Activated naive CD8-positive, alpha-beta T cell treated with anti-CD3 and anti-CD28 coated beads for 36 hours (primary cell): Measurements from ENCODE around the gene CRYGC. TPM values are rescaled to one million over a fixed set of nuclear protein-coding genes. Genes with fewer than 3 reads are reported as not detected.
A peak's percentile ranks its signal among the peaks of the same experiment; 100 is the strongest.
"Not testable (repeated sequence)": the region's sequence is repeated elsewhere in the genome, so short reads cannot be mapped to it uniquely, and the experiment has no call there.

Experiments
- DNase-seq: peaks from one replicate; pipeline ENCODE4 v3.0.0; 2021
- H3K27ac Mint-ChIP-seq: one replicate; pipeline ENCODE4 v1.8.0; 2022; ENCODE audit warnings: mild to moderate bottlenecking, moderate library complexity, mixed read lengths
- H3K27me3 Mint-ChIP-seq: one replicate; pipeline ENCODE4 v1.8.0; 2022; ENCODE audit warnings: mild to moderate bottlenecking, mixed read lengths
- H3K36me3 Mint-ChIP-seq: one replicate; pipeline ENCODE4 v1.8.0; 2021; ENCODE audit warnings: mild to moderate bottlenecking, mixed read lengths
- H3K4me1 Mint-ChIP-seq: one replicate; pipeline ENCODE4 v1.8.0; 2021; ENCODE audit warnings: mixed read lengths
- H3K4me3 Mint-ChIP-seq: one replicate; pipeline ENCODE4 v1.8.0; 2022; ENCODE audit warnings: mild to moderate bottlenecking, moderate library complexity, mixed read lengths
- H3K9me3 Mint-ChIP-seq: one replicate; pipeline ENCODE4 v1.8.0; 2022; ENCODE audit warnings: mixed read lengths
- total RNA-seq, 2 experiments: library from RNA; stranded (reverse); gene quantifications; one replicate each; pipeline ENCODE4 v1.2.3, GENCODE V29; 2021

The CRYGC gene
- total RNA-seq, 2 experiments from 2014 or later, result not detected

GRCh38 chr2:208147008-208147407 is 17.4 kb upstream of the CRYGC start:
- Mint-ChIP-seq H3K27ac (no peak overlapping the region), H3K27me3 (no peaks in the 10 kb centered on the region), H3K4me3 (no peak overlapping the region), H3K9me3 (peaks cover 5% of the 10 kb centered on the region), H3K4me1 (no peaks in the 10 kb centered on the region), H3K36me3 (no peaks in the 10 kb centered on the region)
- DNase-seq, result no peak

DNA sequence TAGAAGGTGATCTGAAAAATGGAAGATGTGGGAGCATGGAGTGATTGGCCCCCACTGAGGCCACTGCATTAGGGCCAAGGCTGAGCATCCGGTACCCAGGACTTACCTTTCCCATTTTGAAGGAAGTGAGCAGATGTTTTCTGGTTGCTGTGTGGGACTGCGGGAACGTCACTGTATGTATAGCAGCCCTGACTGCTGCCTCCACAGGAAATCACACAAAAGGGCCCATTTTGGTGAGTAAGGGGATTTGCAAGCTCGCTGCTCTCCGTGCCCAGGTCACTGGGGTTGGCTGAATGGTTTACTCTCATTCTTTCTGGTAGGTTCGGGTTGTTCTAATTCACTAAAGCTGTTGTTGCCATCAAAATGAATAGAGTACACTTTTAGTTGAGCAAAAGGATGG is 16.4 kb upstream of the CRYGC start, which contains the start of gene CRYGB:
CRYGB (minus strand) TSS at position 153 of the 400 bp plus-strand sequence; CDS start at position 115, 38 bp downstream.
- DNase-seq, result no peak
- Mint-ChIP-seq H3K9me3 (peaks cover 5% of the 10 kb centered on the region), H3K4me3 (no peak within 1 kb of the TSS), H3K27me3 (no peaks in the 10 kb centered on the region), H3K27ac (no peak within 1 kb of the TSS), H3K4me1 (no peaks in the 10 kb centered on the region), H3K36me3 (no peaks in the 10 kb centered on the region)

- Mint-ChIP-seq H3K27me3 (no peaks in the 10 kb centered on the region), H3K4me3 (no peak overlapping the region), H3K4me1 (no peaks in the 10 kb centered on the region), H3K9me3 (peaks cover 1% of the 10 kb centered on the region), H3K27ac (no peak overlapping the region), H3K36me3 (no peaks in the 10 kb centered on the region)
- DNase-seq, result no peak
Observed at GRCh38 chr2:208142925-208143799, 13.5 kb upstream of the CRYGC start.

- Mint-ChIP-seq H3K4me1 (no peaks in the 10 kb centered on the region), H3K4me3 (no peak overlapping the region), H3K27me3 (no peaks in the 10 kb centered on the region)
Observed at GRCh38 chr2:208142240-208142924, 12.8 kb upstream of the CRYGC start.

GRCh38 chr2:208139447-208139846 is 9.8 kb upstream of the CRYGC start:
- no peak overlapping the region for H3K27ac Mint-ChIP-seq

More at GRCh38 chr2:208142240-208142924, 12.8 kb upstream of the CRYGC start:
- Mint-ChIP-seq H3K9me3 (peaks cover 1% of the 10 kb centered on the region), H3K36me3 (no peaks in the 10 kb centered on the region), H3K27ac (no peak overlapping the region)
- DNase-seq, result no peak

DNA sequence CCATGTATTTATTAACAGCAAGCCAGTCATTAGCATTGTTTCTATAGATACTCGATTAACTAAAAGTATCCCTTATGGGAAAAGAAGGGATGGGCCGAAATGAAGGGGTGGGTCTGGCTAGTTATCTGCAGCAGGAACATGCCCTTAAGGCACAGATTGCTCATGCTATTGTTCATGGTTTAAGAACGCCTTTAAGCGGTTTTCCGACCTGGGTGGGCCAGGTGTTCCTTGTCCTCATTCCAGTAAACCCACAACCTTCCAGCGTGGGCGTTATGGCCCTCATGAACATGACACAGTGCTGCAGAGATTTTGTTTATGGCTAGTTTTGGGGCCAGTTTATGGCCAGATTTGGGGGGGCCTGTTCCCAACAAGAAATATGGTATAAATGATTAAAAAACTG is 8.7 kb upstream of the CRYGC start:
- not testable (repeated sequence) for H3K27ac Mint-ChIP-seq, H3K36me3 Mint-ChIP-seq, H3K4me1 Mint-ChIP-seq, H3K9me3 Mint-ChIP-seq, H3K27me3 Mint-ChIP-seq, DNase-seq, H3K4me3 Mint-ChIP-seq

More at GRCh38 chr2:208139447-208139846, 9.8 kb upstream of the CRYGC start:
- Mint-ChIP-seq H3K4me1 (peaks cover 8% of the 10 kb centered on the region), H3K36me3 (no peaks in the 10 kb centered on the region), H3K9me3 (peaks cover 1% of the 10 kb centered on the region), H3K27me3 (no peaks in the 10 kb centered on the region), H3K4me3 (no peak overlapping the region)
- DNase-seq, result no peak

DNA sequence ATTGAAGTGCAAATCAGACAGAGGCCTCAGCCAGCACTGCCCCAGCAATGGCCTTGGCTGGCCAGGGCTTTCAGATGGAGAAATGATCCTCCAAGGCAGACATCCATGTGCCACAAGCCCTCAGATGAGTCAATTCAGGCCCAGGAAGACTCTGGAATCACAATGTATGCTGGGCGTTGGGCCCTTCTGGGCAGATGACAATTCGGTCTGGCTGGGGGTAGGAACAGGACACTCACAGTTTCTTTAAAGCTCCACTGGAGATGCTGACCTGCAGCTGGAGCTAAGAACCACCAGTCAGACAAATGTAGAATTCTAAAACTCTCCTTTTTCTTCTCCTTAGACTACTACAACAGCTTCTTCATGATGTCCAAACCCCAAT is 7.1 kb upstream of the CRYGC start:
- H3K9me3 Mint-ChIP-seq, result peaks cover 1% of the 10 kb centered on the region
- H3K4me3 Mint-ChIP-seq, result no peak overlapping the region
- H3K4me1 Mint-ChIP-seq, result peaks cover 8% of the 10 kb centered on the region
- DNase-seq, result no peak
- no peaks in the 10 kb centered on the region for H3K36me3 Mint-ChIP-seq
- H3K27me3 Mint-ChIP-seq, result peaks cover 5% of the 10 kb centered on the region
- no peak overlapping the region for H3K27ac Mint-ChIP-seq

DNA sequence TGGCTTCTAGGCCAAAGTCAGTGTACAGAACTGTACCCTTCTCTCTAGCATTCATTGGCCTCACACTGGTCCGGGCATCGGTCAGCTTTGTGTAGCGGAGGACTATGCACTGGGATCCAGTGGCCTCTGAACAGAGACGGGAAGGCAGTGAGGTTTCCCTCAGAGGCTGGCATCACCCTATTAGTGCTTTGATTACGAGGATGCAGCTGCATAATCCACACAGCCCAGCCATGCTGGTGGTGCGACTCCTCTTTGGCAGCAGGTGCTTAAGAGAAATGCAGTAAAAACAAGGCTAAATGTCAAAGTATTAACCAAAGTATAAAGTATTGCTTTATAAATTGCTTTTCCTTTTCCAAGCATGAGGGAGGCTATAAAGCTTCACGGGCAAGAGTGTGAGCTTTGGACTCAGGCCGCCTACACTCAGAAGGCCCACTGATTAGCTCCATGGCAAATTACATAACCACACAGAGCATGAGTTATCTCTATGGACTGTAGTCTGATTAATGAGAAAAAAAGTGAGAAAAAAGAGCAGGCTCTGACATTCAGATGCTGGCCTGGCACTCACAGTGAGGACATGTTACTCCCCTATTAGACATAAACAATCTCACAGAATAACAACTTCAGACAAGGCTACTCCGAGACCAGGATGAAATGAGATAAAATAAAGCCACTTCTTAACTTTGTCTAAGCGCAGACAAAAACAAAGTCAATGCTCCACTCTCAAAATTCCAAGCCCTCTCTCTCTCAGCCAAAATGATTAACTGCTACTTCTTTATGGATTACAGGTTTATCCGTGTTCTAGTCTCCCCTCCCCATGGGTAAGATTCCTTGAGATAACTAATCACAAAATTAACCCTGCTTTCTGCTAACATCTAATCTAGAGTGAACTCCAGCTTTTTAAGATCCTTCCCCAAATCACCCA is 6.4 kb upstream of the CRYGC start:
- H3K4me1 Mint-ChIP-seq, result peaks cover 8% of the 10 kb centered on the region
- H3K4me3 Mint-ChIP-seq, result no peak overlapping the region
- H3K36me3 Mint-ChIP-seq, result no peaks in the 10 kb centered on the region
- no peak for DNase-seq
- H3K9me3 Mint-ChIP-seq, result peaks cover 1% of the 10 kb centered on the region
- H3K27me3 Mint-ChIP-seq, result peaks cover 5% of the 10 kb centered on the region
- no peak overlapping the region for H3K27ac Mint-ChIP-seq

DNA sequence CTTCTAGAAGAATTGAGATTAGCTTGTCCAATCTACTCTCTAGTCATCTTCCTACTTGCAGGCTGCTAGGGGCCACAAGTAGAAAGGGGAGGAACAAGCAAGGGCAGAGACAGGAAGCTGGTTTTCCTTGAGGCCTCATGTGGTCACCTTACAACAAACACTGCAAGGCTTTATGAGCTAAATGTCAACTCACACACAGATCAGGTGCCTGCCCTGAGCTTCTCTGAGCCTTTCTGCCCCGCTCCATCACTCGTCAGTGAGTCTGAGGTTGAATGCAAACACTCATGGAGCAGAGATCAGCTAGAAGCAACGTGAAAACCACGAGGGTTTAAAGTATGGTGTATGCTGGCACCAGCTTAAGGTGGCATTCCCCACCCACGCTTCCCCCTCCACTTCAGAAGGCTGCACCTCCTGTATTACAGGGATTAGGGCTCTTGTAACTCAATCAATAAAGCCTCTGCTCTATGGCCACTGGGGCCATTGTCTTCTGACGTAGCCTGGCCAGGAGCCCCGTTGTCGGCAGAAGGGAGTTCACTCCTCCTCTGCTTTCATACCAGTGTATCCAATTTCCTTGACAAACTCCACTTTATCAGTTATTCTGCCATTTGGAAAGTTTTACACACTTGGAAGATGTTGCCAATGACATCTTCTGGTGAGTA is 5.4 kb upstream of the CRYGC start:
- Mint-ChIP-seq H3K4me1 (peaks cover 8% of the 10 kb centered on the region), H3K27ac (no peak overlapping the region), H3K36me3 (no peaks in the 10 kb centered on the region), H3K4me3 (no peak overlapping the region), H3K27me3 (peaks cover 5% of the 10 kb centered on the region), H3K9me3 (peaks cover 1% of the 10 kb centered on the region)
- peak; percentile 12 for DNase-seq

DNA sequence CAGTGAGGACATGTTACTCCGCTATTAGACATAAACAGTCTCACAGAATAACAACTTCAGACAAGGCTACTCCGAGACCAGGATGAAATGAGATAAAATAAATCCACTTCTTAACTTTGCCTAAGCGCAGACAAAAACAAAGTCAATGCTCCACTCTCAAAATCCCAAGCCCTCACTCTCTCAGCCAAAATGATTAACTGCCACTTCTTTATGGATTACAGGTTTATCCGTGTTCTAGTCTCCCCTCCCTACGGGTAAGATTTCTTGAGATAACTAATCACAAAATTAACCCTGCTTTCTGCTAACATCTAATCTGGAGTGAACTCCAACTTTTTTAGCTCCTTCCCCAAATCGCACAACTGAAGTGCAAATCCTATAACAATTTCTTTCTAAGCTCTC is 1.1 kb upstream of the CRYGC start:
- H3K4me1 Mint-ChIP-seq, result peaks cover 8% of the 10 kb centered on the region
- no peaks in the 10 kb centered on the region for H3K36me3 Mint-ChIP-seq
- peaks cover 11% of the 10 kb centered on the region for H3K27me3 Mint-ChIP-seq
- no peak for DNase-seq
- peaks cover 3% of the 10 kb centered on the region for H3K9me3 Mint-ChIP-seq
- no peak overlapping the region for H3K27ac Mint-ChIP-seq
- H3K4me3 Mint-ChIP-seq, result no peak overlapping the region

GRCh38 chr2:208128136-208128535 is 1.5 kb downstream of the CRYGC start:
- DNase-seq, result no peak
- H3K4me1 Mint-ChIP-seq, result peaks cover 7% of the 10 kb centered on the region
- no peak overlapping the region for H3K27ac Mint-ChIP-seq
- peaks cover 3% of the 10 kb centered on the region for H3K9me3 Mint-ChIP-seq
- peaks cover 31% of the 10 kb centered on the region for H3K27me3 Mint-ChIP-seq
- H3K36me3 Mint-ChIP-seq, result no peaks in the 10 kb centered on the region
- no peak overlapping the region for H3K4me3 Mint-ChIP-seq

GRCh38 chr2:208127090-208127489 is 2.5 kb downstream of the CRYGC start:
- Mint-ChIP-seq H3K27me3 (peaks cover 30% of the 10 kb centered on the region), H3K27ac (no peak overlapping the region), H3K4me1 (peaks cover 7% of the 10 kb centered on the region), H3K4me3 (no peak overlapping the region), H3K9me3 (peaks cover 3% of the 10 kb centered on the region), H3K36me3 (no peaks in the 10 kb centered on the region)
- no peak for DNase-seq

DNA sequence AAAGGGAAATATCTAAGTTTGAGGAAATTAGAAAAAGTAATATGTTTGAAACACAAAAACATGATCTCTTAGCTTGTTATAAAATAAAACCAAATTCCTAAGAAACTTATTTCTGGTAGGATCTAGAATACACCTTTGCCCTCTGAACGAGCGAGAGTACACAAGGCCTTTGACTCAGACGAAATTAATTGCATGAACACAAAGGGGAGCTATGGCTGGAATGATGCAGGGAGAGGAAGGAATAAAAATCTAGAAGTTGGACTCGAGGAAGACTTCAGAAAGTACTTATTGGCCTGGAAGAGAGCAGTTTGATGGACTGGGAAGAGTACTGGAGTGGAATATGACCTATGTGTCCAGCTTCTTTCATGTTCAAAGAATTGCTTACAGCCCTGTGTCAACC is 4.4 kb downstream of the CRYGC start:
- Mint-ChIP-seq H3K36me3 (no peaks in the 10 kb centered on the region), H3K4me3 (no peak overlapping the region), H3K9me3 (peaks cover 3% of the 10 kb centered on the region), H3K4me1 (peaks cover 7% of the 10 kb centered on the region), H3K27me3 (peaks cover 33% of the 10 kb centered on the region), H3K27ac (no peak overlapping the region)
- no peak for DNase-seq

DNA sequence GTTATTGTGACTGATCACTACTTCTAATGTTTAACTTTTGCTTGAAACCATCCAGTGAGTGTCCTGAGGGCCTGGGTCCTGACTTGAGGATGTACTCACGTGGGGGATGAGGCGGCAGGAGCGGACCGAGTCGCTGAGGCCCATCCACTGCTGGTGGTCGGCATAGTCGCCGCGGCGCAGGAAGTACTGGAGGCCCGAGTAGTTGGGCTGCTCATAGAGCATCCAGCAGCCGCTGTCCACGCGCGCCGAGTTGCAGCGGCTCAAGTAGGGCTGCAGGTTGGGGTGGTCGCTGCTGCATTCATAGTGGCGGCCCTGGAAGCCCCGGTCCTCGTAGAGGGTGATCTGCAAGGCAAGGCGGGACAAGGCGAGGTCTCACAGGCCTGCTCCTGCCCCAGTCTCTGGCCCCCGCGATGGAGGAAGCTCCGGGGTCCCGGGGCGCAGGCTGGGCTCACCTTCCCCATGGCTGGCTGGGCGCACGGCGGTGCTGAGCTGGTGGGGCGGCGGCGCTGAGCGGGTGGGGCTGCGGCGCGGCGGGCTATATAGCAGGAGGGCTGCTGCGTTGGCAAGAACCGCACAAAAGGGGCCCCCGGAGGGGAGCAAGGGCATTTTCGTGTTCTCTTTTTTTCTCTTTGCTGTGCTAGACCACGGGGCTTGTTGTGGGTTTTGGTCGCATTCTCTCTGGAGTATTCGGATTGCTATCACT is 5.5 kb downstream of the CRYGC start, which contains the start of gene CRYGD:
CRYGD (minus strand) TSS at position 512 of the 703 bp plus-strand sequence; CDS start at position 461, 51 bp downstream.
- H3K27me3 Mint-ChIP-seq, result peaks cover 33% of the 10 kb centered on the region
- not testable (repeated sequence) for H3K36me3 Mint-ChIP-seq, H3K4me1 Mint-ChIP-seq, H3K9me3 Mint-ChIP-seq, H3K27ac Mint-ChIP-seq
- peak; percentile 18 for DNase-seq
- peak within 1 kb of the TSS; percentile 57 for H3K4me3 Mint-ChIP-seq
